Measurements from ENCODE around the gene FTO.

DNA sequence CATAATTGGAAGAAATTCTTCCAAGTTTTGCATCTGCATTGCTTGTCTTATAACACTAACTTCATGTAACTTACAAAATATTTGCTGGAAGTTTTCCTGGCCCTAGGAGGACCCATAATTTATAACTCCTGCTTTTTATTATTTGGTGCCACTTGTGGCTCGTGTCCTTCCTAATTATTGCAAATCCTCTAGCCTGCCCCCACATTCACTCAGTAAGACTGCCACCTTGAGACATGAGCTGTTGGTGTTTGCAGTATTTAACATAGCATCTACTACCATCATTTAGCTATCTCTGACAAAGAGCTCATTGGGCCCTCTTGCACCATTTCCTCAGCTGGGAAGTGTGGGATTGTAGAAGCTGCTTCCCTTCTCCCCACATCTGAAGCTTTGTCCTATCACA is 49.5 kb downstream of the FTO start:
- TF ChIP-seq, protein P1, sequence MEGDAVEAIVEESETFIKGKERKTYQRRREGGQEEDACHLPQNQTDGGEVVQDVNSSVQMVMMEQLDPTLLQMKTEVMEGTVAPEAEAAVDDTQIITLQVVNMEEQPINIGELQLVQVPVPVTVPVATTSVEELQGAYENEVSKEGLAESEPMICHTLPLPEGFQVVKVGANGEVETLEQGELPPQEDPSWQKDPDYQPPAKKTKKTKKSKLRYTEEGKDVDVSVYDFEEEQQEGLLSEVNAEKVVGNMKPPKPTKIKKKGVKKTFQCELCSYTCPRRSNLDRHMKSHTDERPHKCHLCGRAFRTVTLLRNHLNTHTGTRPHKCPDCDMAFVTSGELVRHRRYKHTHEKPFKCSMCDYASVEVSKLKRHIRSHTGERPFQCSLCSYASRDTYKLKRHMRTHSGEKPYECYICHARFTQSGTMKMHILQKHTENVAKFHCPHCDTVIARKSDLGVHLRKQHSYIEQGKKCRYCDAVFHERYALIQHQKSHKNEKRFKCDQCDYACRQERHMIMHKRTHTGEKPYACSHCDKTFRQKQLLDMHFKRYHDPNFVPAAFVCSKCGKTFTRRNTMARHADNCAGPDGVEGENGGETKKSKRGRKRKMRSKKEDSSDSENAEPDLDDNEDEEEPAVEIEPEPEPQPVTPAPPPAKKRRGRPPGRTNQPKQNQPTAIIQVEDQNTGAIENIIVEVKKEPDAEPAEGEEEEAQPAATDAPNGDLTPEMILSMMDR (IDR thresholded peaks at IDR 0.05), result no peak
- no peak for TF ChIP-seq POLR2A (IDR thresholded peaks at IDR 0.05)

Measured in testis (tissue), 2 donors.